T-helper 2 cell (primary cell): ENCODE results near the gene MARS1.

Experiments
- DNase-seq, 5 experiments: peaks; one replicate each; pipeline versions ENCODE4 v3.0.0 to v3.0.0-alpha.2; 2012 to 2022

MARS1 gene

GRCh38 chr12:57458665-57459054 lies 29.2 kb upstream of the MARS1 start:
- no peak for DNase-seq

DNA sequence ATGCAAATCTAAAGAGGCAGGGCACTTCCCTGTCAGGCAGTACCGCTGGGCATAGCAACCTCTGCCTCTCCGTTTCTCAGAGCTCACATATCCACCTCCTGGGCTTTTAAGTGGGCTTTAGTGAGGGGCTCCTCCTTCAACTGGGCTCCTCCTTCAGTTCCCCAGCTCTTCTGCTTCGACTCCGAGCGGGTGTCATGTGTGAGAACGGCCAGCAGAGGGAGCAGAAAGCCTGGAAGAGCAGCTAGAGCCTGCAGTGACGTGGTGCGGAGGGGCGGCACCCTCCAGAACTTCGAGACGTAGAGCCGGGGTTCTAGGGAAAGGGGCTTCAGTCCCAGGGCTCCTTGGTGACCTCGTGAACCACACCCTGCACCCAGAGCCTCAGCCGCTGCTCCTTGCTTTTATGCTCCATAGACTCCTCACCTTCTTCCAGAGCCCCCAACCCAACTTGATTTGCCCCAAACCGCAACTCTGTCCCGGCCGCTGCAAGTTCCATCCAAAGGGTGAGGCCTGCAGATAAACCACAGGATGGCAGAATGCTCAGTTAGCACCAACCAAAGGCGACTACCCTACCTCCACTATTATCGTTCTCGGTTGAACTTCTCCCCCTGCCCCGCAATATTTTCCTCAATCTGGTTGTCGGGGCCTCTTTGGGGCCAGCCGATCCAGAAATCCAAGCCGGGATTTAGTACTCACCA lies 28.7 kb upstream of the MARS1 start:
- DNase-seq = peak; percentile 67 to 95 (median 88)

- no peak for DNase-seq
Observed at GRCh38 chr12:57459750-57460467, 28.0 kb upstream of the MARS1 start, which contains the start of gene GLI1. TSS of gene GLI1 (plus strand) at chr12:57459785. CDS start at chr12:57463692, 3,907 bp downstream.

- peak in 1 of 5 experiments; percentile 31 for DNase-seq
Observed at GRCh38 chr12:57460468-57460784, 27.4 kb upstream of the MARS1 start.

DNA sequence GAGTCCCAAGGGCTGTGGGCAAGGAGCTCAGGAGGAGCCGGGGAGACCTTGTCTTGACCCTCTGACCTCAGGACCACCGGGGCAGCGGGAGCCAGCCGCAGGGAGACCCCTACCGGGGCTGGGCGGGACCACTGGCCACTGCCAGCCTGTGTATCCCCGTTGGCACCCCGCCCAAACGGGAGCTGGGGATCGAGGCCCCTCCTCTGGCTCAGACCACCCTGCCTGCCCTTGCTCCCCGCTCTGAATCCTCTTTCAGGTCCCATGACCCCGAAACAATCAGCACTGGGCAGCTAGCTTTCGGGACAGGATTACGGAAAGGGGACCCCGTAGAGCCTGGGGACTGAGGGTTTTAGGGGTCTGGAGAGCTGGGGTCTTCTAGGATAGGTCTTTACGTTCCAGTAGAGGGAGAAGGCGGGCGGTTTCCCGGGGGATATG lies 27.0 kb upstream of the MARS1 start:
- no peak for DNase-seq

- peak in 1 of 5 experiments; percentile 33 for DNase-seq
Observed at GRCh38 chr12:57461276-57461916, 26.5 kb upstream of the MARS1 start.

- DNase-seq = no peak
Observed at GRCh38 chr12:57461917-57462250, 26.0 kb upstream of the MARS1 start.

DNA sequence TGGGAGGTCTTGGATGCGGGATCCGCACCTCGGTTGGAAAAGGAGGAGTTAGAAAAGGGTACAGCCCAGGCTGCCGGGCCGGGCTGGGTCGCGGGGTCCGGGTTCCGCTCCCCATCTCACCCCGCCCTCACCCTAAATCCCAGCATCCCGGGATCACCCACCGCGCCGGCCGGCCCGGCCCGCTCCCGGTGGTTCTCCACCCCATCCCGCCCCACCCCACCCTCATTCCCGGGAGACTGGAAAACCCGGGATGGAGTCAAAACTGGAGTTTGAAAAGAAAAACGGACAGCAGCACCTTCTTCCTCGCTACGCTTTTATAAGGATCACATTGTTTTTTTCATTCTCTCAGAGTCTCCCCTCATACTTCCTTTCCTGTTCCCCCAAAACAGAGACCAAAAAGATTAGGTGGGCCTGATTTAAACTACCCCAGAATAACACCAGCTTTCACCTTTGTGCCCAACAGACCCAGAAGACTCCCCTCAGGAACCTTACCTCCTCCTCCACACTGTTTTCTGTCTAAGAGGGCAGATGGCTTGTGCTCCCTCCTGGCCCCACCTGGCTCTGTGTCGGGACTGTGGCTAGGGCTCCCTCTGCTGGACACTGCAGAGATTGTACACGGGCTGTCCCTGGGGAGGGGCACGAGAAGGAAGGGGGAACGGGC lies 25.5 kb upstream of the MARS1 start:
- peak; percentile 64 to 87 (median 81) for DNase-seq

GRCh38 chr12:57462912-57463253 lies 25.0 kb upstream of the MARS1 start:
- DNase-seq = no peak

DNA sequence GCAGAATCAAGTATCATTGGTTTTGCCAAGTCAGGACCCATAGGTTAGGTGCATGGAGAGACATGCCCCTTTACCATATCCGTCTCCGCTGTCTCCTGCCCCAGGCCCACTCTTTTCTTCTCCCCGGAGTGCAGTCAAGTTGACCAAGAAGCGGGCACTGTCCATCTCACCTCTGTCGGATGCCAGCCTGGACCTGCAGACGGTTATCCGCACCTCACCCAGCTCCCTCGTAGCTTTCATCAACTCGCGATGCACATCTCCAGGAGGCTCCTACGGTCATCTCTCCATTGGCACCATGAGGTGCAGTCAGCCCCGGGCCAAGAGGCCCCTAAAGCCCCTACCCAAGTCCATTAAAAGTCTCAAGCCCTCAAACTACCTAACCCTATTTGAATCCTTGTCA lies 23.3 kb upstream of the MARS1 start:
- DNase-seq = no peak

DNA sequence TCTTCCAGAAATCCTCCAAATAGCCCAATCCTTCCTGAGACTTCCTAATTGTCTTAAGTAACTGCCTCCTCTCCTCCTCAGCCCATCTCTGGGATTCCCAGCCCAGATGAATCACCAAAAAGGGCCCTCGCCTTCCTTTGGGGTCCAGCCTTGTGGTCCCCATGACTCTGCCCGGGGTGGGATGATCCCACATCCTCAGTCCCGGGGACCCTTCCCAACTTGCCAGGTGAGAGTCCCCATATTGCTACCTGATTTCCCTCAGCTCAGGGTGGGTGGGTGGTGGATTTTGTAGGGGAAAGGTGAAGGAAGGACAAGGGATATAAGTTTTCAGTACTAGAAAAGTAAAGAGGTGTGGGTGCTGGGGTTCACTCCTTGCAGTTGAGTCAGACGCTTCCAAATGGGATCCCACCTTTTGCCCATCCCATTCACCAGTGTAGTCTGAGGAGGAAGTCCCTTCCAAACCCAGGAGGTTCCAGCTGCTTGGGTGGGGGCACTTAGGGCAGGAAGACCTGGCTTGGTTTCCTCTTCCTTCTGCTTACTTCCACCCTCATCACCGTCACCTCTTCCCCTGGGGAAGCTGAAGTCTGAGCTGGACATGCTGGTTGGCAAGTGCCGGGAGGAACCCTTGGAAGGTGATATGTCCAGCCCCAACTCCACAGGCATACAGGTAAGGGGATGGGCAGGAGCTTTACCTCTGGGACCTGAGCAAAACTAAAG lies 22.7 kb upstream of the MARS1 start:
- DNase-seq = no peak

DNA sequence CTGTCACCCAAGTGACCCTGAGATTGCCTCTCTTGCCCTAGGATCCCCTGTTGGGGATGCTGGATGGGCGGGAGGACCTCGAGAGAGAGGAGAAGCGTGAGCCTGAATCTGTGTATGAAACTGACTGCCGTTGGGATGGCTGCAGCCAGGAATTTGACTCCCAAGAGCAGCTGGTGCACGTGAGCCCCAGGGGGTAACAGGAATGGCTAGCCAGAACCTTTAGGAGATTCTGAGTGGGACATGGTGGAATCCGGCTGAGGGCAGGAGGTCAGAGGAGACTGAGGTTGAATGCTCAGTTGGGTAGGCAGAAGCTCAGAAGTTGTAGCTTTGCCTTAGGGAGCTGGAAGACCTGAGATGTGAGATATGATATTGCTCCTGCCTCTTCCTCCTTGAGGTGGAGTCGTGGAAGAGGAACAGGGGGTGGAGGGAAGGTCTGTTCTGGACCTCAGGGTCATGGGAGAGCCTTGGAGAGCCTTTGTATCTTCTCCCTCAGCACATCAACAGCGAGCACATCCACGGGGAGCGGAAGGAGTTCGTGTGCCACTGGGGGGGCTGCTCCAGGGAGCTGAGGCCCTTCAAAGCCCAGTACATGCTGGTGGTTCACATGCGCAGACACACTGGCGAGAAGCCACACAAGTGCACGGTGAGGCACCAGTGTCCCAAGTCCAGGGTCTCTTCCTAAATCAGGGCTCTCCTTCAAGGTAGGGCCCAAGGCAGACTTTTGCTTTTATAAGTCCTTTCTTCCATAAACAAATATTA lies 21.9 kb upstream of the MARS1 start:
- DNase-seq = no peak

GRCh38 chr12:57467212-57467874 lies 20.5 kb upstream of the MARS1 start:
- DNase-seq = no peak

- no peak for DNase-seq
Observed at GRCh38 chr12:57467915-57468314, 20.0 kb upstream of the MARS1 start.

- DNase-seq = no peak
Observed at GRCh38 chr12:57469296-57470164, 18.3 kb upstream of the MARS1 start.

DNA sequence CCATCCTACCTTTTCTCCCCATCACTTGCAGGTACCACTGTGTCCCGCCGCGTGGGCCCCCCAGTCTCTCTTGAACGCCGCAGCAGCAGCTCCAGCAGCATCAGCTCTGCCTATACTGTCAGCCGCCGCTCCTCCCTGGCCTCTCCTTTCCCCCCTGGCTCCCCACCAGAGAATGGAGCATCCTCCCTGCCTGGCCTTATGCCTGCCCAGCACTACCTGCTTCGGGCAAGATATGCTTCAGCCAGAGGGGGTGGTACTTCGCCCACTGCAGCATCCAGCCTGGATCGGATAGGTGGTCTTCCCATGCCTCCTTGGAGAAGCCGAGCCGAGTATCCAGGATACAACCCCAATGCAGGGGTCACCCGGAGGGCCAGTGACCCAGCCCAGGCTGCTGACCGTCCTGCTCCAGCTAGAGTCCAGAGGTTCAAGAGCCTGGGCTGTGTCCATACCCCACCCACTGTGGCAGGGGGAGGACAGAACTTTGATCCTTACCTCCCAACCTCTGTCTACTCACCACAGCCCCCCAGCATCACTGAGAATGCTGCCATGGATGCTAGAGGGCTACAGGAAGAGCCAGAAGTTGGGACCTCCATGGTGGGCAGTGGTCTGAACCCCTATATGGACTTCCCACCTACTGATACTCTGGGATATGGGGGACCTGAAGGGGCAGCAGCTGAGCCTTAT lies 17.4 kb upstream of the MARS1 start:
- DNase-seq = no peak

- no peak for DNase-seq
Observed at GRCh38 chr12:57470970-57471656, 16.8 kb upstream of the MARS1 start.

DNA sequence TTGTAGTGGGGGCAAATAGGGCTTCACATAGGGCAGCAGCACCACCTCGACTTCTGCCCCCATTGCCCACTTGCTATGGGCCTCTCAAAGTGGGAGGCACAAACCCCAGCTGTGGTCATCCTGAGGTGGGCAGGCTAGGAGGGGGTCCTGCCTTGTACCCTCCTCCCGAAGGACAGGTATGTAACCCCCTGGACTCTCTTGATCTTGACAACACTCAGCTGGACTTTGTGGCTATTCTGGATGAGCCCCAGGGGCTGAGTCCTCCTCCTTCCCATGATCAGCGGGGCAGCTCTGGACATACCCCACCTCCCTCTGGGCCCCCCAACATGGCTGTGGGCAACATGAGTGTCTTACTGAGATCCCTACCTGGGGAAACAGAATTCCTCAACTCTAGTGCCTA lies 16.2 kb upstream of the MARS1 start:
- DNase-seq = no peak

- DNase-seq = no peak
Observed at GRCh38 chr12:57472391-57472790, 15.5 kb upstream of the MARS1 start.
